Endothelial cell (in vitro differentiated cells): ENCODE data around the gene FBXL16. TPM values are rescaled to one million over a fixed set of nuclear protein-coding genes. Genes with fewer than 3 reads are reported as not detected.
A peak's percentile ranks its signal among the peaks of the same experiment; 100 is the strongest.

Experiments
- DNase-seq: peaks from one replicate; pipeline ENCODE4 v3.0.0; 2021; ENCODE audit warnings: low spot score
- H3K27ac Mint-ChIP-seq: one replicate; pipeline ENCODE4 v1.8.0; 2021; ENCODE audit warnings: mixed read lengths, inconsistent platforms; ENCODE audit not compliant: unreplicated experiment
- H3K27me3 Mint-ChIP-seq: one replicate; pipeline ENCODE4 v1.8.0; 2021; ENCODE audit warnings: mild to moderate bottlenecking, moderate library complexity, mixed read lengths, inconsistent platforms; ENCODE audit not compliant: unreplicated experiment
- H3K36me3 Mint-ChIP-seq: one replicate; pipeline ENCODE4 v1.8.0; 2021; ENCODE audit warnings: mild to moderate bottlenecking, low read depth, mixed read lengths, inconsistent platforms; ENCODE audit not compliant: unreplicated experiment
- H3K4me1 Mint-ChIP-seq: one replicate; pipeline ENCODE4 v1.8.0; 2021; ENCODE audit warnings: mild to moderate bottlenecking, mixed read lengths, inconsistent platforms; ENCODE audit not compliant: unreplicated experiment
- H3K4me3 Mint-ChIP-seq: one replicate; pipeline ENCODE4 v1.8.0; 2021; ENCODE audit warnings: mild to moderate bottlenecking, mixed read lengths, inconsistent platforms; ENCODE audit not compliant: unreplicated experiment
- H3K9me3 Mint-ChIP-seq: one replicate; pipeline ENCODE4 v1.8.0; 2021; ENCODE audit warnings: mixed read lengths, inconsistent platforms; ENCODE audit not compliant: unreplicated experiment
- CTCF ChIP-seq: fragments of 200-600 bp; sonication (generic); IDR thresholded peaks from one replicate; pipeline ENCODE4 v1.5.0; 2021; ENCODE audit warnings: antibody characterized with exemption; ENCODE audit not compliant: unreplicated experiment
- total RNA-seq: library from RNA; stranded (reverse); fragmentation: NEBNext Ultra II Directional; extraction: Animal tissue kit (Norgen Biotek cat#: 25700); gene quantifications from one replicate; pipeline ENCODE4 v1.2.1, GENCODE V29; 2021; ENCODE audit not compliant: unreplicated experiment

Gene FBXL16
- total RNA-seq, 1 donor from 2014 or later = not detected

GRCh38 chr16:711548-712320 lies 6.1 kb upstream of the FBXL16 start:
- Mint-ChIP-seq H3K4me1 (no peaks in the 10 kb centered on the region), H3K4me3 (no peak overlapping the region), H3K27me3 (peaks cover 25% of the 10 kb centered on the region), H3K36me3 (no peaks in the 10 kb centered on the region), H3K9me3 (no peaks in the 10 kb centered on the region), H3K27ac (no peak overlapping the region)
- peak; percentile 82 for TF ChIP-seq CTCF
- peak; percentile 92 for DNase-seq

- Mint-ChIP-seq H3K36me3 (no peaks in the 10 kb centered on the region), H3K27me3 (peaks cover 27% of the 10 kb centered on the region), H3K27ac (no peak overlapping the region), H3K4me1 (no peaks in the 10 kb centered on the region), H3K9me3 (no peaks in the 10 kb centered on the region), H3K4me3 (no peak overlapping the region)
- no peak for DNase-seq
- TF ChIP-seq CTCF = no peak
Measured at GRCh38 chr16:711084-711483, 5.5 kb upstream of the FBXL16 start.

- DNase-seq = no peak
- no peak overlapping the region for H3K4me3 Mint-ChIP-seq
- no peak for TF ChIP-seq CTCF
- peaks cover 27% of the 10 kb centered on the region for H3K27me3 Mint-ChIP-seq
- H3K36me3 Mint-ChIP-seq = no peaks in the 10 kb centered on the region
- H3K9me3 Mint-ChIP-seq = no peaks in the 10 kb centered on the region
- no peaks in the 10 kb centered on the region for H3K4me1 Mint-ChIP-seq
- no peak overlapping the region for H3K27ac Mint-ChIP-seq
Measured at GRCh38 chr16:710500-711075, 5.0 kb upstream of the FBXL16 start.

- Mint-ChIP-seq H3K4me3 (no peak overlapping the region), H3K36me3 (no peaks in the 10 kb centered on the region), H3K27me3 (peaks cover 27% of the 10 kb centered on the region), H3K27ac (no peak overlapping the region), H3K4me1 (no peaks in the 10 kb centered on the region), H3K9me3 (no peaks in the 10 kb centered on the region)
- DNase-seq = no peak
- TF ChIP-seq CTCF = no peak
Measured at GRCh38 chr16:709566-710499, 4.2 kb upstream of the FBXL16 start.
